ENCODE results near the gene GNB5.

GNB5 gene

GRCh38 chr15:52069559-52069958 lies 121.6 kb downstream of the GNB5 start:
- DNase-seq, result no peak
- Histone ChIP-seq H3K27me3 (no peaks in the 10 kb centered on the region), H3K4me1 (no peaks in the 10 kb centered on the region), H3K4me3 (ENCODE audit: low read depth, low read length) (no peak overlapping the region), H3K36me3 (no peaks in the 10 kb centered on the region), H3K9me3 (no peaks in the 10 kb centered on the region)
- TF ChIP-seq, protein P1, sequence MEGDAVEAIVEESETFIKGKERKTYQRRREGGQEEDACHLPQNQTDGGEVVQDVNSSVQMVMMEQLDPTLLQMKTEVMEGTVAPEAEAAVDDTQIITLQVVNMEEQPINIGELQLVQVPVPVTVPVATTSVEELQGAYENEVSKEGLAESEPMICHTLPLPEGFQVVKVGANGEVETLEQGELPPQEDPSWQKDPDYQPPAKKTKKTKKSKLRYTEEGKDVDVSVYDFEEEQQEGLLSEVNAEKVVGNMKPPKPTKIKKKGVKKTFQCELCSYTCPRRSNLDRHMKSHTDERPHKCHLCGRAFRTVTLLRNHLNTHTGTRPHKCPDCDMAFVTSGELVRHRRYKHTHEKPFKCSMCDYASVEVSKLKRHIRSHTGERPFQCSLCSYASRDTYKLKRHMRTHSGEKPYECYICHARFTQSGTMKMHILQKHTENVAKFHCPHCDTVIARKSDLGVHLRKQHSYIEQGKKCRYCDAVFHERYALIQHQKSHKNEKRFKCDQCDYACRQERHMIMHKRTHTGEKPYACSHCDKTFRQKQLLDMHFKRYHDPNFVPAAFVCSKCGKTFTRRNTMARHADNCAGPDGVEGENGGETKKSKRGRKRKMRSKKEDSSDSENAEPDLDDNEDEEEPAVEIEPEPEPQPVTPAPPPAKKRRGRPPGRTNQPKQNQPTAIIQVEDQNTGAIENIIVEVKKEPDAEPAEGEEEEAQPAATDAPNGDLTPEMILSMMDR (IDR thresholded peaks at IDR 0.05; ENCODE audit: low read depth, low read length), result no peak

- TF ChIP-seq, protein P1 (IDR thresholded peaks at IDR 0.05; ENCODE audit: low read depth, low read length), result no peak
- DNase-seq, result no peak
- no peaks in the 10 kb centered on the region for H3K27me3 ChIP-seq
Observed at GRCh38 chr15:52068004-52068615, 123.1 kb downstream of the GNB5 start.

GRCh38 chr15:52067545-52067926 lies 123.7 kb downstream of the GNB5 start:
- H3K36me3 ChIP-seq, result peaks cover 5% of the 10 kb centered on the region; the same call in 1 of the 2 replicates
- H3K4me3 ChIP-seq (ENCODE audit: low read depth, low read length), result no peak overlapping the region
- no peak for DNase-seq
- TF ChIP-seq, protein P1 (IDR thresholded peaks at IDR 0.05; ENCODE audit: low read depth, low read length), result no peak
- no peaks in the 10 kb centered on the region for H3K9me3 ChIP-seq
- no peaks in the 10 kb centered on the region for H3K27me3 ChIP-seq
- H3K4me1 ChIP-seq, result no peaks in the 10 kb centered on the region

More at GRCh38 chr15:52068004-52068615, 123.1 kb downstream of the GNB5 start:
- Histone ChIP-seq H3K36me3 (peaks cover 5% of the 10 kb centered on the region; the same call in 1 of the 2 replicates), H3K4me3 (ENCODE audit: low read depth, low read length) (no peak overlapping the region), H3K9me3 (no peaks in the 10 kb centered on the region), H3K4me1 (no peaks in the 10 kb centered on the region)

GRCh38 chr15:52066842-52067544 lies 124.2 kb downstream of the GNB5 start:
- peaks cover 5% of the 10 kb centered on the region for H3K36me3 ChIP-seq
- no peaks in the 10 kb centered on the region for H3K9me3 ChIP-seq
- no peaks in the 10 kb centered on the region for H3K4me1 ChIP-seq
- TF ChIP-seq, protein P1 (IDR thresholded peaks at IDR 0.05; ENCODE audit: low read depth, low read length), result no peak
- no peak for DNase-seq
- H3K27me3 ChIP-seq, result no peaks in the 10 kb centered on the region
- no peak overlapping the region for H3K4me3 ChIP-seq (ENCODE audit: low read depth, low read length)
